Measurements from ENCODE around the gene FILIP1L. TPM values are rescaled to one million over a fixed set of nuclear protein-coding genes. Genes with fewer than 3 reads are reported as not detected.

FILIP1L gene
- polyA plus RNA-seq, 1 of the 3 experiments (the other 2 are of a cell fraction): 26.8 TPM

DNA sequence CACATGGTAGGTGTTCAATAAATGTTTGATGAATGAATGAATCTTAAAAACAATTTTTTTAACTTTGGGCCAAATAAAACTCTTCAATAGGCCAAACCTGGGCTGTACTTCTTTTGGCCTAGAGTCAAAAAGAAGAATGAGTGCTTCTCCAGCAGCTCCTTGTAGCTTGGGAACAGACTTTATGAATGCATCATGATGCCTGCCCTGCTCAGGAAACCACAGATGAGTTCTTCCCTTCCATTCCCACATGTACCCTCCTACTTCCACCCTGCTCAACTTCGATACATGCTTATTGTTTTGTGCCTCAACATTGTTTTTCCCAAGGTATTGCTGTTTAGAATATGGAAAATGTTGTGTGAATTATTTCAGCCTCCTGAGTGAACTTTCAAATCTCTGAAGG lies 87.0 kb downstream of the FILIP1L start:
- Histone ChIP-seq H3K27me3 (ENCODE audit: insufficient read depth) (no peaks in the 10 kb centered on the region), H3K79me2 (ENCODE audit: insufficient read depth) (no peaks in the 10 kb centered on the region), H3K36me3 (replicated peaks in 1 of 2; ENCODE audit: control insufficient read depth in 1 of 2, insufficient read depth in 2 of 2, low read length in 1 of 2) (no peaks in the 10 kb centered on the region), H4K20me1 (ENCODE audit: insufficient read depth) (no peaks in the 10 kb centered on the region), H3K4me3 (ENCODE audit: low read depth in 2 of 2, low read length in 1 of 2) (no peak overlapping the region), H3F3A (replicated peaks; ENCODE audit: insufficient read depth) (peaks cover 12% of the 10 kb centered on the region), H2AFZ (ENCODE audit: low read depth) (no peak overlapping the region), H3K4me1 (ENCODE audit: control insufficient read depth in 1 of 2, insufficient read depth in 2 of 2, low read depth in 1 of 2, low read length in 1 of 2) (peaks cover 3 to 6% of the 10 kb centered on the region in 2 experiments; a peak in 3 of 4 replicates), H3K9me2 (no peaks in the 10 kb centered on the region), H3K4me2 (no peak overlapping the region), H3K27ac (ENCODE audit: low read depth in 2 of 2, low read length in 1 of 2) (no peak overlapping the region; a peak in 1 of 4 replicates), H3K9ac (no peak overlapping the region), H3K9me3 (no peaks in the 10 kb centered on the region)
- TF ChIP-seq RCOR1 (IDR thresholded peaks at IDR 0.05; ENCODE audit: low read length) (no peak), POLR2AphosphoS5 (IDR thresholded peaks at IDR 0.05; ENCODE audit: low read depth, low read length) (no peak), GATA2 (CRISPR knock-in tag; IDR thresholded peaks at IDR 0.05) (no peak), GABPA (IDR thresholded peaks at IDR 0.05; ENCODE audit: low read depth) (no peak), YY1 (IDR thresholded peaks at IDR 0.05; ENCODE audit: low read depth) (no peak), FOXJ3 (CRISPR knock-in tag; IDR thresholded peaks at IDR 0.05) (no peak), TCF12 (IDR thresholded peaks at IDR 0.05) (no peak), RXRA (IDR thresholded peaks at IDR 0.05; ENCODE audit: borderline replicate concordance, low read depth) (no peak), FOSL2 (IDR thresholded peaks at IDR 0.05; ENCODE audit: borderline replicate concordance, low read depth) (no peak), RAD21 (IDR thresholded peaks at IDR 0.05; ENCODE audit: low read length) (no peak), FOXM1 (IDR thresholded peaks at IDR 0.05; ENCODE audit: low read depth) (no peak), EZH2phosphoT487 (IDR thresholded peaks at IDR 0.05; ENCODE audit: borderline replicate concordance, low read depth) (no peak), NFIC (IDR thresholded peaks at IDR 0.05; ENCODE audit: borderline replicate concordance) (no peak), TEAD4 (IDR thresholded peaks at IDR 0.05; ENCODE audit: borderline replicate concordance, insufficient read depth) (no peak)
- TF ChIP-seq, protein P1, sequence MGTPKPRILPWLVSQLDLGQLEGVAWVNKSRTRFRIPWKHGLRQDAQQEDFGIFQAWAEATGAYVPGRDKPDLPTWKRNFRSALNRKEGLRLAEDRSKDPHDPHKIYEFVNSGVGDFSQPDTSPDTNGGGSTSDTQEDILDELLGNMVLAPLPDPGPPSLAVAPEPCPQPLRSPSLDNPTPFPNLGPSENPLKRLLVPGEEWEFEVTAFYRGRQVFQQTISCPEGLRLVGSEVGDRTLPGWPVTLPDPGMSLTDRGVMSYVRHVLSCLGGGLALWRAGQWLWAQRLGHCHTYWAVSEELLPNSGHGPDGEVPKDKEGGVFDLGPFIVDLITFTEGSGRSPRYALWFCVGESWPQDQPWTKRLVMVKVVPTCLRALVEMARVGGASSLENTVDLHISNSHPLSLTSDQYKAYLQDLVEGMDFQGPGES (IDR thresholded peaks at IDR 0.05; ENCODE audit: low read depth, low read length): no peak
- TF ChIP-seq, protein P2, sequence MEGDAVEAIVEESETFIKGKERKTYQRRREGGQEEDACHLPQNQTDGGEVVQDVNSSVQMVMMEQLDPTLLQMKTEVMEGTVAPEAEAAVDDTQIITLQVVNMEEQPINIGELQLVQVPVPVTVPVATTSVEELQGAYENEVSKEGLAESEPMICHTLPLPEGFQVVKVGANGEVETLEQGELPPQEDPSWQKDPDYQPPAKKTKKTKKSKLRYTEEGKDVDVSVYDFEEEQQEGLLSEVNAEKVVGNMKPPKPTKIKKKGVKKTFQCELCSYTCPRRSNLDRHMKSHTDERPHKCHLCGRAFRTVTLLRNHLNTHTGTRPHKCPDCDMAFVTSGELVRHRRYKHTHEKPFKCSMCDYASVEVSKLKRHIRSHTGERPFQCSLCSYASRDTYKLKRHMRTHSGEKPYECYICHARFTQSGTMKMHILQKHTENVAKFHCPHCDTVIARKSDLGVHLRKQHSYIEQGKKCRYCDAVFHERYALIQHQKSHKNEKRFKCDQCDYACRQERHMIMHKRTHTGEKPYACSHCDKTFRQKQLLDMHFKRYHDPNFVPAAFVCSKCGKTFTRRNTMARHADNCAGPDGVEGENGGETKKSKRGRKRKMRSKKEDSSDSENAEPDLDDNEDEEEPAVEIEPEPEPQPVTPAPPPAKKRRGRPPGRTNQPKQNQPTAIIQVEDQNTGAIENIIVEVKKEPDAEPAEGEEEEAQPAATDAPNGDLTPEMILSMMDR (IDR thresholded peaks at IDR 0.05): no peak
- TF ChIP-seq, protein P3, sequence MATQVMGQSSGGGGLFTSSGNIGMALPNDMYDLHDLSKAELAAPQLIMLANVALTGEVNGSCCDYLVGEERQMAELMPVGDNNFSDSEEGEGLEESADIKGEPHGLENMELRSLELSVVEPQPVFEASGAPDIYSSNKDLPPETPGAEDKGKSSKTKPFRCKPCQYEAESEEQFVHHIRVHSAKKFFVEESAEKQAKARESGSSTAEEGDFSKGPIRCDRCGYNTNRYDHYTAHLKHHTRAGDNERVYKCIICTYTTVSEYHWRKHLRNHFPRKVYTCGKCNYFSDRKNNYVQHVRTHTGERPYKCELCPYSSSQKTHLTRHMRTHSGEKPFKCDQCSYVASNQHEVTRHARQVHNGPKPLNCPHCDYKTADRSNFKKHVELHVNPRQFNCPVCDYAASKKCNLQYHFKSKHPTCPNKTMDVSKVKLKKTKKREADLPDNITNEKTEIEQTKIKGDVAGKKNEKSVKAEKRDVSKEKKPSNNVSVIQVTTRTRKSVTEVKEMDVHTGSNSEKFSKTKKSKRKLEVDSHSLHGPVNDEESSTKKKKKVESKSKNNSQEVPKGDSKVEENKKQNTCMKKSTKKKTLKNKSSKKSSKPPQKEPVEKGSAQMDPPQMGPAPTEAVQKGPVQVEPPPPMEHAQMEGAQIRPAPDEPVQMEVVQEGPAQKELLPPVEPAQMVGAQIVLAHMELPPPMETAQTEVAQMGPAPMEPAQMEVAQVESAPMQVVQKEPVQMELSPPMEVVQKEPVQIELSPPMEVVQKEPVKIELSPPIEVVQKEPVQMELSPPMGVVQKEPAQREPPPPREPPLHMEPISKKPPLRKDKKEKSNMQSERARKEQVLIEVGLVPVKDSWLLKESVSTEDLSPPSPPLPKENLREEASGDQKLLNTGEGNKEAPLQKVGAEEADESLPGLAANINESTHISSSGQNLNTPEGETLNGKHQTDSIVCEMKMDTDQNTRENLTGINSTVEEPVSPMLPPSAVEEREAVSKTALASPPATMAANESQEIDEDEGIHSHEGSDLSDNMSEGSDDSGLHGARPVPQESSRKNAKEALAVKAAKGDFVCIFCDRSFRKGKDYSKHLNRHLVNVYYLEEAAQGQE (IDR thresholded peaks at IDR 0.05; ENCODE audit: low read depth, low read length): no peak
- TF ChIP-seq, protein P4, sequence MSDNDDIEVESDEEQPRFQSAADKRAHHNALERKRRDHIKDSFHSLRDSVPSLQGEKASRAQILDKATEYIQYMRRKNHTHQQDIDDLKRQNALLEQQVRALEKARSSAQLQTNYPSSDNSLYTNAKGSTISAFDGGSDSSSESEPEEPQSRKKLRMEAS (IDR thresholded peaks at IDR 0.05; ENCODE audit: low read depth): no peak
- TF ChIP-seq, protein P5, sequence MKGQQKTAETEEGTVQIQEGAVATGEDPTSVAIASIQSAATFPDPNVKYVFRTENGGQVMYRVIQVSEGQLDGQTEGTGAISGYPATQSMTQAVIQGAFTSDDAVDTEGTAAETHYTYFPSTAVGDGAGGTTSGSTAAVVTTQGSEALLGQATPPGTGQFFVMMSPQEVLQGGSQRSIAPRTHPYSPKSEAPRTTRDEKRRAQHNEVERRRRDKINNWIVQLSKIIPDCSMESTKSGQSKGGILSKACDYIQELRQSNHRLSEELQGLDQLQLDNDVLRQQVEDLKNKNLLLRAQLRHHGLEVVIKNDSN (IDR thresholded peaks at IDR 0.05; ENCODE audit: borderline replicate concordance, low read depth): no peak
- WGBS (ENCODE audit: low lambda C conversion rate): 100% methylated on average over 1 of the region's 1 CpG
- DNase-seq: no peak
- POLR2A ChIA-PET: no interaction called here
- CTCF ChIA-PET: no interaction called here

Measured in SK-N-SH (cell line).